ENCODE data around the gene CAMP.

DNA sequence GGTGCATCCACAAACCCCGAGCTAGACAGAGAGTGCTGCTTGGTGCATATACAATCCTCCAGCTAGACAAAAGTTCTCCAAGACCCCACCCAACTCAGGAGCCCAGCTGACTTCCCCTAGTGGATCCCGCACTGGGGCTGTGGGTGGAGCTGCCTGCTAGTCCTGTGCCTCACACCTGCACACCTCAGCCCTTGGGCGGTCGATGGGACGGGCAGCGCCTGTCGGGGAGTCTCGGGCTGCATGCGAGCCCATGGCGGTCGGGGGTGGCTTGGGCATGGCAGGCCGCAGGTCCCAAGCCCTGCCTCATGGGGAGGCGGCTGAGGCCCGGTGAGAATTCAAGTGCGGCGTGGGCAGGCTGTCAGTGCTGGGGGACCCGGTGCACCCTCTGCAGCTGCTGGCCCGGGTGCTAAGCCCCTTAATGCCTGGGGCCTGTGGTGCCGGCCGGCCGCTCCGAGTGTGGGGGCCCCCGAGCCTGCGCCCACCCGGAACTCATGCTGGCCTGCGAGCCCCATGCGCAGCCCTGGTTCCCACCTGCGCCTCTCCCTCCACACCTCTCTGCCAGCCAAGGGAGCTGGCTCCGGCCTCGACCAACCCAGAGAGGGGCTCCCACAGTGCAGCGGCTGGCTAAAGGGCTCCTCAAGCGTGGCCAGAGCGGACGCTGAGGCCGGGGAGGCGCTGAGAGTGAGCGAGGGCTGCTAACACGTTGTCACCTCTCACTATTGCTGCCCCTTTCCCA is 48.6 kb downstream of the CAMP start:
- TF ChIP-seq POLR2A (IDR thresholded peaks at IDR 0.05): no peak
- no peak for TF ChIP-seq CTCF (IDR thresholded peaks at IDR 0.05)

Data from body of pancreas (tissue), 4 donors.